ENCODE data around the gene NKAP.
"Not testable (repeated sequence)": the region's sequence is repeated elsewhere in the genome, so short reads cannot be mapped to it uniquely, and the experiment has no call there.

Gene NKAP

DNA sequence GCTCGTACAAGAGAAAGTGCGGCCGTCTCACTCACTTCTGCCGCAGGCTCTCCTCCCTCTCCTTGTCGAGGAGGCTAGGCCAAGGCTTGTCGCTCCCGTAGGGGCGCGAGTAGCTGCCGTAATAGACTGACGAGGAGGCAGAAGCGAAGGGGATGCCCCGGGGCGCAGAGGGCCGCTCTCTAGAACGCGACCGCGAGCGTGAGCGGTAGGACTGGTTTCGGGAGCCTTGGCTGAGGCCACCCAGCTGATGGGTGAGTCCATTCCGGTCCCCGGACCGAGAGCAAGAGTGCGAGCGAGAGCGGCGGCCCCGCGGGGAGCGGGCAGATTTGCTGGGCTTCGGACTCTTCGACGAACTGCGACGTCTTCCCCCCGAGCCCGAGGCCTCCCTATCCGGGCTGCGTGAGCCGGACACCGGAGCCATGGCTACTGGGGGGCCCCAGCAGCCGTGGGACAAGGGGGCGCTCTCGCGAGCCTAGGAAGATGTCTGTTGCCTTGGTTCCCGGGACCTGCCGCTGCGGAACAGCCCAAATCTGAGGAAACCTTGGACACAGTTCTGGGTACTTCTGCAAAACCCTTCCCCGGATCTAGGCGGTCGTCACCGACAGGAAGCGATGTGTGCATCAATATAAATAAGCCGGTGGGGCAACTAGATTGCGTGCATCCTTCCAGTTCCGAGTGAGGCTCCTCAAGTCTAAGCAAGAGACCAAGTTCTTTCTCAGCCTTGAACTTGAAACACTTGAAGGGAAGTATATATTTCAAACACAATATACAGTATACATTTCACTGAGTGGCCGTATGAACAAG, at the start of gene NKAP:
NKAP (minus strand) TSS at position 567 of the 804 bp plus-strand sequence; CDS start at position 421, 146 bp downstream.
- peak; percentile 83 to 87 for DNase-seq

DNA sequence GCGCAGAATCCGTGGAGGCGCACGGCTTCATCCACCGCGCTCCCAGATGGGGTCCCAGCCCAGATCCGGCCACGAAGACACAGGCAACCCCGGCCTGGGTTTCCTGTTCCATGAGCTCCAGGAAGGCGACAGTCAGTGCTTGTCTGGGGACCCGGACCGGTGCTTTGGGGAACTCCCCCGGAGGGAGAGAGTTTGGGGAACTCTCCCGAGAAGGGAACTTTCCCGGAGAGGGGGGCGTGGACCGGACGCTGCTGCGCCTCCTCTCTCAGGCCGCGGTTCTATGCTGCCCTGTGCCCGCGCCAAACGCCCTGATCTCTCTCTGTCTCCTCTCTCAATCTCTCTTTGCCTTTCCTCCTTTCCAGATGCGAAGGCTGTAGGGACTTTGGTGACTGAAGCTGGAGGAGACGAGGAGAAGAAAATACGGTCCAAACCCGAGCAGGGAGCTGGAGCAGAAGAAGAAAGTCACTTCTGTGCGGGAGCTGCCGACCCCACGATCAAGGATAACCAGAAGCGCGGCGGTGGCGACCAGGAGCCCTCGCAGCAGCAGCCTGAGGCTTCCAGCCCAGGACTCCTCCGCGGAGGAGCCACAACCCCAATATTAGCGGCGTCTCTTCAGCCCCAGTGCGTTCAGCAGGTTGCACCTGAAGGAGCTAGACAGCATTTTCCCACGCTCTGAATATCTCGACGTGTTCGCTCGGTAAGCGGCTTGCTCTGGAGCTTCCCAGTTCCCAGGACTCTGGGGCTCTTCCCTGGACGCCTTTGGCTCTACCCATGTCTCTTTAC, 47.6 kb upstream of the NKAP start:
- peak in 1 of 2 experiments; percentile 27 for DNase-seq

DNA sequence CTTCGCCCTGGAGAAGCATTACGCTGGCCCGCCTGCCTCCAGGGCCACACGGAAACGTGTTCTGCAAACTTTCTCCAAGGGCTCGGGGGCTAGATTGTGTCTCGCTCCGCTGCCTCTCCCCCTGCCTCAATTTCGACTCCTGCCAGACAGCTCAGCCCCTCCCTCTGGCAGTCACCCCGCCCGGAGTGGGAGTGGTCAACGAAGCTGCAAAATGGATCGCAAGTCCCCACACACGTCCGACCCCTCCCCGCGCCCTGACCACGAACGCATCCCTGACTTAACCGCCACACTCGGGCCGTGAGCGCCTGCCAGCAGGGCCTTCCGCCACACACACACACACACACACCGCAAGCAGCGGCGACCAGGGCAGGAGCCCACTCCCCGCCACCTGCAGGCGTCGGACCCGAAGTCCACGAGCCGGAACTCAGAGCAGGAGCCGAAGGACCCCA, 47.0 kb upstream of the NKAP start:
- DNase-seq = peak; percentile 12 to 23

DNA sequence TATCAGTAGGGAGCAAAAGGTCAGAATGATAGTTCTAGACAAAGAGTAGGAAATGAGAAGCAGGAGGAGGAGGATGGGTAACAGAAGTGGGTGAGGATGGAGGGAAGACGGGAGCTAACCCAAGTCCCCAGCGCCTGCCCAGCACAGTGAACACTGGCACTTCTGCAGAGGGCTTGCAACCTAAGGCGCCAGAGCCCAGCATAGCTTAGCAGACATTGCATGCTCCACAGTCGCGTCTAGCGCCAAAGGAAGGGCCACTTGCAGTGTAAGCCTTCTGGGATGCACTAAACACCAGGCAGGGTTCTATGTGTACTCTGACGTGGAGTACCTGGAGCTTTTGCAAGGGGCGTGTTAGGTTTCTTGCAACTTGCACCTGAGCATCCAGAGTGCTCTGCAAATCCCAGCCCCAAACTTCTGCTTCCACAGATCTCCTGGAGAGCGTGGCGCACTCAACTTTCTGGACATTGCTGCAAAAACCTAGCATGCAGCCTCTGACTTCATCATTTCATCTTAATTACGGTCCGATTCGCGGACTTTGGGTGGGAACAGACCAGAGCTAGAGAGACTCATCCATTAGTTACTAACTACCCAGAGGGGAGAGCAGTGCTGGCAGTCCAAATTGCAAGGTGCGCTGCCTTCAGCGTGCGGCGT, 46.5 kb upstream of the NKAP start:
- DNase-seq = no peak

DNA sequence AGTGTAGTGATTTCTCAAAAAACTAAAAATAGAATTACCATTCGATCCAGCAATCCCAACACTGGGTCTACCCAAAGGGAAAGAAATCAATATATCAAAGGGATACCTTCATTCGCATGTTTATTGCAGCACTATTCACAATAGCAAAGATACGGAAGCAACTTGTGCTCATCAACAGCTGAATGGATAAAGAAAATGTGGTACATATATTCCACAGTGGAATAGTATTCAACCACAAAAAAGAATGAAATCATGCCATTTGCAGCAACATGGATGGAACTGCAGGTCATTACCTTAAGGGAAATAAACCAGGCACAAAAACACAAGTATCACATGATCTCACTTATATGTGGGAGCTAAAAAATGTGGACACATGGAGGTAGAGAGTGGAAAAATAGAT, 42.7 kb upstream of the NKAP start:
- no peak for DNase-seq

DNA sequence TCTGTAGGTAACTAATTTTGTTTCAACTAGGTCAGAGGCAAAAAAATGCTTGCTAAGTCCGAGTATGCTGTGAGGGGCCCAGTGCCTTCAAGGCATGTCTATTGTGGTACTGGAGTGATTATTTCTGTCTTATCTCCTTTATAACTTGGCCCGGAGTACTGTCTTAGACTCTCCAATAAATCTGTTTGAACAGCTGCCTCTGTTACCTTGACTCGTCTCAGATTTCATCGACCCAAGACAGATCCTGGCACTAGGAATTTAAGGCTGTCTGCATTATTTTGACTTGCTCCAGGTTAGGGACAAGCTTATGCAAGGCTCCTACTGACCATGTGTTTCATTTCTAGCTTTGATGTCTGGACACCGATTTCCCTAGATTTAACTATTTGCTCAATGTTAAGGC, 41.1 kb upstream of the NKAP start:
- no peak for DNase-seq

- DNase-seq = no peak
These were observed 39.9 kb upstream of the NKAP start for GRCh38 chrX:119983494-119983893.

- DNase-seq = no peak
These were observed 38.6 kb upstream of the NKAP start for GRCh38 chrX:119982145-119982544.

DNA sequence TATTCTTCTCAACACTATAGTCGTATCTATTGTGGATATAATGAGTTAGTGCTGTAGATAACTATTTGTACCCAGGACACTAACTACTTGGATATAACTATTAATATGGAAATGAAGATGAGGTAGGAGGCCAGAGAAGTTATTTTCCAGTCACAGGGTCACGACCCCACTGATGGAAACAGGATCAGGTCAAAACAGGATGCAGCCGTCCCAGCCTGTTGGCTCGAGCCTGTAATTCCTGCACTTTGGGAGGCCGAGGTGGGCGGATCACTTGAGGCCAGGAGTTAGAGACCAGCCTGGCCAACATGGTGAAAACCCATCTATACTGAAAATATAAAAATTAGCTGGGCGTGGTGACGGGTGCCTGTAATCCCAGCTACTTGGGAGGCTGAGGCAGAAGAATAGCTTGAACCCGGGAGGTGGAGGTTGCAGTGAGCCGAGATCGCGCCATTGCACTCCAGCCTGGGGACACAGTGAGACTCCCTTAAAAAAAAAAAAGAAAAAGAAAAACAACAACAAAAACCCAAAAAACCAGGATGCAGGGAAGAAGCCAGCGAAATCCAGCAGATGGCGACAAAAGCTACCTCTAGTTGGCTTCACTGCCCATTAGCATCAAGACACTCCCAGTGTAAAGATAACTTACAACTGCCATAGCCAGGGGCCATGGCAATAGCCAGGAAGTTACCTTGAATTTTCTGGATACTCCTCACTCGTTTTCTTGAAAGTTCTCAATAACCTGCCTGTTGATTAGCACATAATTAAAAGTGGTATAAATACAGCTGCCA, 37.9 kb upstream of the NKAP start:
- DNase-seq = peak; percentile 35 to 37

GRCh38 chrX:119977172-119977571, 33.6 kb upstream of the NKAP start:
- DNase-seq = not testable (repeated sequence)

GRCh38 chrX:119971184-119971583, 27.6 kb upstream of the NKAP start:
- no peak for DNase-seq

GRCh38 chrX:119970574-119970973, 27.0 kb upstream of the NKAP start:
- DNase-seq = no peak

DNA sequence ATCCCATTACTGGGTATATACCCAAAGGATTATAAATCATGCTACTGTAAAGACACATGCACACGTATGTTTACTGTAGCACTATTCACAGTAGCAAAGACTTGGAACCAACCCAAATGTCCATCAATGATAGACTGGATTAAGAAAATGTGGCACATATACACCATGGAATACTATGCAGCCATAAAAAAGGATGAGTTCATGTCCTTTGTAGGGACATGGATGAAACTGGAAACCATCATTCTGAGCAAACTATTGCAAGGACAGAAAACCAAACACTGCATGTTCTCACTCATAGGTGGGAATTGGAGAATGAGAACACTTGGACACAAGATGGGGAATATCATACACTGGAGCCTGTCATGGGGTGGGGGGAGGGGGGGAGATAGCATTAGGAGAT, 23.3 kb upstream of the NKAP start:
- DNase-seq = not testable (repeated sequence)

DNA sequence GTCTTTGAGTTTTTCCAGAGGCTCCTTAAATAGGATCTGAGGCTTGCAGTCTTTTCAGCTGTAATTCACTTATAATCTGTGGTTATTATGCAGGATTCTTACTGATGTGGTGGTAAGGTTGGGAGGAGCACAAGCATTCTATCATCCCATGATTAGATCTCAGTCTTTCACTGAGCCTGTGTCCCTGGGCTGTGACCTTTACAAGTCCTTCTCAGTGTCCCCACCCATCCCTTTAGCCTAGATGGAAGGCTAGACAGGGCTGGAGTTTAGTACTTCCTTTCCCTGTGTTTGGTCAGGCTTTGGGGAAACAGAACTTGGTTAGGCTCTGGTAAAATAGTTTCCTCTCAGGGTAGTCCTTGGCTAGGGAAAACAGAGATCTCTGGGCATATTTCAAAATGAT, 17.1 kb upstream of the NKAP start:
- no peak for DNase-seq

DNA sequence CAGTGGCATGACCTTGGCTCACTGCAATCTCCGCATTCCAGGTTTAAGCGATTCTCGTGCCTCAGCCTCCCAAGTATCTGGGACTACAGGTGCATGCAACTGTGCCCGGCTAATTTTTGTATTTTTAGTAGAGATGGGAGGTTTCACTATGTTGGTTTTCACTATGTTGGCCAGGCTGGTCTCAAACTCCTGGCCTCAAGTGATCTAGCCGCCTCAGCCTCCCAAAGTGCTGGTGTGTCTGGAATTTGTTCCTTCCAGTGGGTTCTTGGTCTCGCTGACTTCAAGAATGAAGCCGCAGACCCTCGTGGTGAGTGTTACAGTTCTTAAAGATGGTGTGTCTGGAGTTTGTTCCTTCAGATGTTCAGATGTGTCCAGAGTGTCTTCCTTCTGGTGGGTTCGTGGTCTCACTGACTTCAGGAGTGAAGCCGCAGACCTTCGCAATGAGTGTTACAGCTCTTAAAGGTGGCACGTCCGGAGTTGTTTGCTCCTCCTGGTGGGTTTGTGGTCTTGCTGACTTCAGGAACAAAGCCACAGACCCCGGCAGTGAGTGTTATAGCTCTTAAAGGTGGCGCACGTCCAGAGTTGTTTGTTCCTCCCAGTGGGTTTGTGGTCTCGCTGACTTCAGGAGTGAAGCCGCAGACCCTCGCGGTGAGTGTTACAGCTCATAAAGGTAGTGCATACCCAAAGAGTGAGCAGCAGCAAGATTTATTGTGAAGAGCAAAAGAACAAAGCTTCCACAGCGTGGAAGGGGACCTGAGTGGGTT, 12.4 kb upstream of the NKAP start:
- DNase-seq = not testable (repeated sequence)

GRCh38 chrX:119954374-119954773, 10.8 kb upstream of the NKAP start:
- DNase-seq = no peak

- DNase-seq = peak in 1 of 2 experiments; percentile 6
These were observed 4.8 kb upstream of the NKAP start for GRCh38 chrX:119948381-119948780.

GRCh38 chrX:119945481-119945880, 1.9 kb upstream of the NKAP start:
- DNase-seq = no peak

DNA sequence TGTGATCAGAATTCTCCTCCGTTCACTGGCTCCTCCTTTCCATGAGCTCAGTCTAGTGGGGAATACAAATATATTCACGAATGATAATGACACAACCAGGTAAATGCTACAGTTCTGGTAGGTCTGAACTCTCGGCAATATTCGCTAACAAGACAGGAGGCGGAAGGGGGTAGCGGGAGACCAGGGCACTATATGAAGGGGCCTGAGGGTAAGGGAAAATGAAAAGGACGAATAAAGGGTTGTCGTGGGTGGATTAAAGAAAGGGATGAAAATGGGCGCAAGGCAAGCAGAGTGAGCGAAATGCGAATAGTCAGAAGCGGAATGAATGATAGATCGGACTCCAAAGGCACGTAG, 743 bp downstream of the NKAP start:
- peak; percentile 13 to 36 for DNase-seq

DNA sequence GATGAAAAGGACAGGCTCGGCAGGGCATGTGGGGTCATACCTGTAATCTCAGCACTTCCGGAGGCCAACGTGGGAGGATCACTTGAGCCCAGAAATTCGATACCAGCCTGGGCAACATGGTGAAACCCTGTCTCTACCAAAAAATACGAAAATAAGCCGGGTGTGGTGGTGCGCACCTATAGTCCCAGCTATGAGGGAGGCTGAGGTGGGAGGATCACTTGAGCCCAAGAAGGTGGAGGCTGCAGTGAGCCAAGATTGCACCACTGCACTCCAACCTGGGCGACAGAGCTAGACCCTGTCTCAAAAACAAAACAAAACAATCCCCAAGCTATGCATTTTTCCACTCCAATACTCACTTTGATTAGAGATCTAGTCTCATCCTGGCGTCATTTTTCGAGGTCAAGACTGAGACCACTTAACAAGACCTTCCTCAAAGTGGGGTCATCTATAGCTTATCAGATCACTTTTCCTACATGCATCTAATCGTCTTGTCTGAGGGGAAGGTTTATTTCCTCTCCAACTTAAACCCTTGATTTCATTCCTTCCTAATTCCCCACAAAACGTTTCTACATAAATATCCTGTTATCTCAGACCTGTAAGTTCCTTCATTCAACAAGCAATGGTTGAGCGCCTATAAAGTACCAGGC, 1.3 kb downstream of the NKAP start:
- DNase-seq = no peak

DNA sequence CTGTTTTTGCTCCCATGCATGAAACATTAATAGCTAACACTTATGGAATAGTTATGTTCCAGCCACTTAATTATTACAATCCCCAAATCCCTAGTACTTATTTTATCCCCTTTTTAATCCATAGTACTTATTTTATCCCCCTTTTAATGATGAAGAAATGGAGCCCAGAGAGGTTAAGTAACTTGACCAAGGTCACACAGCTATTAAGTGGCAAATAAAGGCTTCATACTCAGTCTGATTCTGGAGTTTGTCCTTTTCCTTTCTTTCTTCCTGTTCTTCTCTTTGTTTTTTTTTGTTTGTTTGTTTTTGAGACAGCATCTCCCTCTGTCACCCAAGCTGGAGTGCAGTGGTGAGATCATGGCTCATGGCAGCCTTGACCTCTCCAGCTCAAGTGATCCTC, 2.2 kb downstream of the NKAP start:
- no peak for DNase-seq
